GM12878 (cell line): ENCODE results near the gene NKAIN2. TPM values are rescaled to one million over a fixed set of nuclear protein-coding genes. Genes with fewer than 3 reads are reported as not detected.

Source experiments
- ATAC-seq: fragments of 200-7000 bp; cut with Tn5 transposase; 3 replicates; pipeline ENCODE4 v1.9.1; 2020; ENCODE audit warnings: mild to moderate bottlenecking, moderate library complexity
- BruUV-seq: library from RNA; stranded (reverse); fragments of 400-500 nt; replicated peaks from 2 replicates; lab custom pipeline; 2021; lab: Mats Ljungman, UMichigan
- CTCF ChIA-PET: fragments of 300-600 bp; sonication (Branson Sonifier 250); formaldehyde crosslinking; extraction: SDS; loops from one replicate; lab custom pipeline; 2021; ENCODE audit warnings: inconsistent platforms; lab: Yijun Ruan, JAX
- POLR2A ChIA-PET: fragments of 350-600 bp; formaldehyde crosslinking; extraction: SDS; loops from one replicate; lab custom pipeline; 2021; ENCODE audit warnings: inconsistent platforms; lab: Charles Lee
- RAD21 ChIA-PET: fragments of 300-600 bp; sonication (Branson Sonifier 250); formaldehyde crosslinking; loops from one replicate; lab custom pipeline; 2023; ENCODE audit warnings: antibody characterized with exemption; ENCODE audit not compliant: unreplicated experiment; lab: Charles Lee
- SMC1A ChIA-PET: fragments of 300-600 bp; sonication (Branson Sonifier 250); formaldehyde crosslinking; loops from one replicate; lab custom pipeline; 2023; ENCODE audit not compliant: unreplicated experiment, uncharacterized antibody; lab: Charles Lee
- DNase-seq: peaks from one replicate; pipeline ENCODE4 v3.0.0-alpha.2; 2011; ENCODE audit warnings: low read depth, low spot score
- FAIRE-seq: peaks from 3 replicates; lab custom pipeline; 2011; peaks lifted over from hg19 to GRCh38; lab: Jason Lieb, UNC
- H2AFZ ChIP-seq: 2 replicates; pipeline ENCODE4 v1.6.0; 2011; ENCODE audit warnings: low read depth, low read length, control low read depth; ENCODE audit not compliant: control insufficient read depth
- H3K27ac ChIP-seq: 2 replicates; pipeline ENCODE4 v1.5.1; 2011; ENCODE audit warnings: control low read depth; ENCODE audit not compliant: control insufficient read depth, insufficient read depth
- H3K27me3 ChIP-seq, 2 experiments: replicated peaks in 1 of 2; 2 replicates each; pipeline versions ENCODE4 v1.6.0 to v1.6.1; 2011; ENCODE audit warnings: low read length in 1 of 2; ENCODE audit not compliant: control insufficient read depth in 2 of 2, insufficient read depth in 2 of 2
- H3K36me3 ChIP-seq, 2 experiments: 2 replicates each; pipeline ENCODE4 v1.5.1; 2011; ENCODE audit warnings: low read length in 1 of 2; ENCODE audit not compliant: control insufficient read depth in 2 of 2, insufficient read depth in 2 of 2
- H3K4me1 ChIP-seq: 2 replicates; pipeline ENCODE4 v1.6.1; 2011; ENCODE audit warnings: mild to moderate bottlenecking, low read length, moderate library complexity, mixed read lengths; ENCODE audit not compliant: control insufficient read depth, insufficient read depth
- H3K4me2 ChIP-seq: 2 replicates; pipeline ENCODE4 v1.6.0; 2011; ENCODE audit warnings: control low read depth; ENCODE audit not compliant: control insufficient read depth, insufficient read depth
- H3K4me3 ChIP-seq: fragments of 200-600 bp; sonication (generic); 2 replicates; pipeline ENCODE4 v1.5.1; 2016
- H3K79me2 ChIP-seq: 2 replicates; pipeline ENCODE4 v1.6.0; 2011; ENCODE audit warnings: low read length; ENCODE audit not compliant: control insufficient read depth, insufficient read depth
- H3K9ac ChIP-seq: 2 replicates; pipeline ENCODE4 v1.8.0; 2011; ENCODE audit warnings: low read length, control low read depth, mixed read lengths; ENCODE audit not compliant: control insufficient read depth, insufficient read depth
- H3K9me3 ChIP-seq: replicated peaks from 3 replicates; pipeline ENCODE4 v1.5.1; 2011; ENCODE audit warnings: mild to moderate bottlenecking, low read length; ENCODE audit not compliant: control insufficient read depth, insufficient read depth
- H4K20me1 ChIP-seq: 2 replicates; pipeline ENCODE4 v1.6.0; 2011; ENCODE audit not compliant: control insufficient read depth, insufficient read depth
- ATF2 ChIP-seq: IDR thresholded peaks from 2 replicates; pipeline ENCODE4 v1.6.1; 2012; ENCODE audit warnings: low read length, inconsistent platforms
- BHLHE40 ChIP-seq, 2 experiments: fragments of 450-650 bp in 1 of 2; IDR thresholded peaks; 2 replicates each; pipeline ENCODE4 v1.6.1; 2011 to 2017; ENCODE audit warnings: low read depth in 2 of 2, borderline replicate concordance in 1 of 2, improper control_type of control experiment in 1 of 2, low read length in 1 of 2, mild to moderate bottlenecking in 1 of 2
- CREB1 ChIP-seq: IDR thresholded peaks from 2 replicates; pipeline ENCODE4 v1.6.1; 2012; ENCODE audit warnings: low read depth, mild to moderate bottlenecking, inconsistent platforms
- EGR1 ChIP-seq, 2 experiments: IDR thresholded peaks; 1 replicate in 1 of 2; 2 replicates in 1 of 2; pipeline ENCODE4 v1.6.1; 2011 to 2012; ENCODE audit warnings: low read depth in 2 of 2, low read length in 2 of 2, borderline replicate concordance in 1 of 2, mild to moderate bottlenecking in 1 of 2, moderate library complexity in 1 of 2
- IRF3 ChIP-seq: fragments of 450-650 bp; IDR thresholded peaks from 2 replicates; pipeline ENCODE4 v1.6.1; 2014; ENCODE audit warnings: mild to moderate bottlenecking
- MLLT1 ChIP-seq: fragments of 450-650 bp; IDR thresholded peaks from 2 replicates; pipeline ENCODE4 v1.6.1; 2016; ENCODE audit warnings: mild to moderate bottlenecking
- WGBS: methylation state at CpG from one replicate; pipeline ENCODE4 v1.1.6; 2016; ENCODE audit warnings: low lambda C conversion rate; ENCODE audit not compliant: insufficient replicate concordance, insufficient coverage; ENCODE audit errors: missing lambda C conversion rate; 5-methylcytosine and 5-hydroxymethylcytosine counted together
- in situ Hi-C: fragments of 300-500 bp; cut with MboI; formaldehyde crosslinking; loops from 9 replicates; pipeline ENCODE4 v1.14.3; 2018; ENCODE audit warnings: mixed read lengths
- intact Hi-C: fragments of 100-400 bp; cut with micrococcal nuclease; formaldehyde crosslinking; loops from one replicate; pipeline ENCODE4 v1.14.2; 2022; ENCODE audit not compliant: unreplicated experiment
- polyA plus RNA-seq, 11 experiments: library from polyadenylated mRNA; depleted of rRNA in 4 of 11; unstranded in 6 of 11; stranded (reverse) in 5 of 11; fragments of >200 nt; fragmentation: Nextera tagmentation in 4 of 11; fragmentation: Illumina TruSeq in 1 of 11; extraction: Ambion mirVana in 4 of 11; extraction: Trizol in 1 of 11; gene quantifications; 1 replicate in 1 of 11; 2 replicates in 10 of 11; pipeline versions ENCODE4 v1.2.1 to v1.2.3, GENCODE V29; 2011 to 2016; ENCODE audit warnings: inconsistent platforms in 2 of 11, missing spikeins in 2 of 11, low read depth in 1 of 11
- total RNA-seq, 4 experiments: library from RNA; depleted of rRNA in 3 of 4; stranded (reverse); fragments of >200 nt in 3 of 4; fragmentation: Illumina TruSeq in 1 of 4; extraction: Trizol in 1 of 4; gene quantifications; 2 replicates each; pipeline versions ENCODE4 v1.2.1 to v1.2.3, GENCODE V29; 2013 to 2021

NKAIN2 gene
- total and polyA plus RNA-seq, 10 of the 15 experiments (the other 5 are each of a cell fraction or from before 2014, with no cell fraction given), result not detected

- H3K9me3 ChIP-seq, result no peaks in the 10 kb centered on the region
- TF ChIP-seq CREB1 (no peak), ATF2 (no peak), IRF3 (no peak), EGR1 (IDR thresholded peaks at IDR 0.05; ENCODE audit: borderline replicate concordance in 1 of 2, low read depth in 2 of 2, low read length in 2 of 2) (no peak), BHLHE40 (IDR thresholded peaks at IDR 0.05; ENCODE audit: borderline replicate concordance in 1 of 2, low read depth in 2 of 2, low read length in 1 of 2) (no peak), MLLT1 (no peak)
- no peaks in the 10 kb centered on the region for H3K79me2 ChIP-seq
- in situ Hi-C loops (no loop called here), intact Hi-C loops (no loop called here)
- H3K27me3 ChIP-seq, result no peaks in the 10 kb centered on the region
- RAD21 ChIA-PET, result no interaction called here
- POLR2A ChIA-PET, result no interaction called here
- SMC1A ChIA-PET, result no interaction called here
- H3K36me3 ChIP-seq, result no peaks in the 10 kb centered on the region
- no peak for ATAC-seq
- H4K20me1 ChIP-seq, result no peaks in the 10 kb centered on the region
- no peak for DNase-seq
- CTCF ChIA-PET, result no interaction called here
- no peaks in the 10 kb centered on the region for H3K4me1 ChIP-seq
- no peak overlapping the region for H3K4me3 ChIP-seq
- WGBS, result 17% methylated on average over 3 of the region's 11 CpGs
- no peak for FAIRE-seq
- no peak overlapping the region for H3K4me2 ChIP-seq
- no TSS peak for BruUV-seq
- no peak overlapping the region for H2AFZ ChIP-seq
- H3K9ac ChIP-seq, result no peak overlapping the region
- no peak overlapping the region for H3K27ac ChIP-seq
Measured at GRCh38 chr6:124721331-124721730, 917.7 kb downstream of the NKAIN2 start.
